SK-N-SH (cell line): ENCODE results near the gene VAPB. TPM values are rescaled to one million over a fixed set of nuclear protein-coding genes. Genes with fewer than 3 reads are reported as not detected.

Source experiments
- CTCF ChIA-PET: fragments of 300-600, 350-600 bp; formaldehyde crosslinking; extraction: SDS; loops from one replicate; lab custom pipeline; 2021; lab: Yijun Ruan, JAX
- POLR2A ChIA-PET: fragments of 350-600 bp; sonication (Branson Sonifier 250); formaldehyde crosslinking; extraction: SDS; loops from one replicate; lab custom pipeline; 2020; ENCODE audit warnings: antibody characterized with exemption, inconsistent platforms; lab: Yijun Ruan, JAX
- DNase-seq: peaks from one replicate; pipeline ENCODE4 v3.0.0; 2012
- H2AFZ ChIP-seq: fragments of 200-600 bp; sonication (generic); 2 replicates; pipeline ENCODE4 v1.8.1; 2016; ENCODE audit warnings: antibody characterized with exemption, mild to moderate bottlenecking, low read depth
- H3F3A ChIP-seq: fragments of 200-600 bp; sonication (generic); replicated peaks from 2 replicates; pipeline ENCODE3; 2016; ENCODE audit warnings: antibody characterized with exemption, mild to moderate bottlenecking; ENCODE audit not compliant: insufficient read depth
- H3K27ac ChIP-seq, 2 experiments: fragments of 200-500 bp in 1 of 2; fragments of 200-600 bp in 1 of 2; sonication (Bioruptor generic) in 1 of 2; sonication (generic), shearing (Covaris generic) in 1 of 2; 2 replicates each; pipeline versions ENCODE4 v1.5.1 to v1.6.1; 2014 to 2016; ENCODE audit warnings: low read depth in 2 of 2, inconsistent platforms in 1 of 2, low read length in 1 of 2, mild to moderate bottlenecking in 1 of 2, mixed read lengths in 1 of 2
- H3K27me3 ChIP-seq: fragments of 200-600 bp; sonication (generic), shearing (Covaris generic); 2 replicates; pipeline ENCODE4 v1.6.1; 2016; ENCODE audit warnings: mixed run types; ENCODE audit not compliant: insufficient read depth
- H3K36me3 ChIP-seq, 2 experiments: fragments of 200-500 bp in 1 of 2; fragments of 200-600 bp in 1 of 2; sonication (Bioruptor generic) in 1 of 2; sonication (generic) in 1 of 2; replicated peaks in 1 of 2; 2 replicates each; pipeline versions ENCODE3 to v1.5.1; 2014 to 2016; ENCODE audit warnings: low read length in 1 of 2, mild to moderate bottlenecking in 1 of 2; ENCODE audit not compliant: insufficient read depth in 2 of 2, control insufficient read depth in 1 of 2
- H3K4me1 ChIP-seq, 2 experiments: fragments of 200-500 bp in 1 of 2; fragments of 200-600 bp in 1 of 2; sonication (Bioruptor generic) in 1 of 2; sonication (generic), shearing (Covaris generic) in 1 of 2; 2 replicates each; pipeline versions ENCODE4 v1.5.1 to v1.6.1; 2014 to 2016; ENCODE audit warnings: low read depth in 1 of 2, low read length in 1 of 2, mixed run types in 1 of 2; ENCODE audit not compliant: insufficient read depth in 2 of 2, control insufficient read depth in 1 of 2
- H3K4me2 ChIP-seq: fragments of 200-600 bp; sonication (generic), shearing (Covaris generic); 2 replicates; pipeline ENCODE4 v1.6.1; 2017; ENCODE audit warnings: mixed run types
- H3K4me3 ChIP-seq, 2 experiments: fragments of 200-500 bp in 1 of 2; fragments of 200-600 bp in 1 of 2; sonication (Bioruptor generic) in 1 of 2; sonication (generic), shearing (Covaris generic) in 1 of 2; 2 replicates each; pipeline versions ENCODE4 v1.5.1 to v1.8.1; 2014 to 2016; ENCODE audit warnings: low read depth in 2 of 2, inconsistent platforms in 1 of 2, low read length in 1 of 2, mild to moderate bottlenecking in 1 of 2, mixed read lengths in 1 of 2, moderate library complexity in 1 of 2
- H3K79me2 ChIP-seq: fragments of 200-600 bp; sonication (generic); 2 replicates; pipeline ENCODE4 v1.8.1; 2017; ENCODE audit warnings: mild to moderate bottlenecking; ENCODE audit not compliant: insufficient read depth
- H3K9ac ChIP-seq: fragments of 200-600 bp; sonication (generic); 2 replicates; pipeline ENCODE4 v1.6.1; 2017; ENCODE audit warnings: mixed run types
- H3K9me2 ChIP-seq: fragments of 200-600 bp; sonication (generic); 2 replicates; pipeline ENCODE4 v1.6.1; 2017; ENCODE audit warnings: mixed run types
- H3K9me3 ChIP-seq: fragments of 200-600 bp; sonication (generic); 2 replicates; pipeline ENCODE4 v1.6.1; 2017; ENCODE audit warnings: mixed run types, mild to moderate bottlenecking, moderate library complexity
- H4K20me1 ChIP-seq: fragments of 200-600 bp; sonication (generic); 2 replicates; pipeline ENCODE4 v1.6.1; 2017; ENCODE audit warnings: mild to moderate bottlenecking, mixed run types; ENCODE audit not compliant: insufficient read depth
- ELF1 ChIP-seq: IDR thresholded peaks from 2 replicates; pipeline ENCODE4 v1.4.0; 2012
- EP300 ChIP-seq, 2 experiments: IDR thresholded peaks; 2 replicates each; pipeline versions ENCODE4 v1.4.0 to v1.6.1; 2012; ENCODE audit warnings: borderline replicate concordance in 1 of 2, low read depth in 1 of 2, low read length in 1 of 2
- FOSL2 ChIP-seq: IDR thresholded peaks from 2 replicates; pipeline ENCODE4 v1.4.0; 2012; ENCODE audit warnings: low read depth, mild to moderate bottlenecking, moderate library complexity, borderline replicate concordance
- FOXJ3 ChIP-seq: sonication (generic); formaldehyde crosslinking; IDR thresholded peaks from 2 replicates; pipeline ENCODE4 v1.5.1; 2020; ENCODE audit warnings: mild to moderate bottlenecking, missing genetic modification reagents
- FOXM1 ChIP-seq: IDR thresholded peaks from 2 replicates; pipeline ENCODE4 v1.4.0; 2012; ENCODE audit warnings: low read depth, mild to moderate bottlenecking
- MAX ChIP-seq: IDR thresholded peaks from 2 replicates; pipeline ENCODE4 v1.4.0; 2012; ENCODE audit warnings: low read depth
- MXI1 ChIP-seq: IDR thresholded peaks from 2 replicates; pipeline ENCODE4 v1.6.1; 2012; ENCODE audit warnings: mild to moderate bottlenecking, low read depth, low read length, improper control_type of control experiment
- NFIC ChIP-seq: IDR thresholded peaks from 2 replicates; pipeline ENCODE4 v1.4.0; 2012; ENCODE audit warnings: borderline replicate concordance
- NRF1 ChIP-seq: IDR thresholded peaks from 2 replicates; pipeline ENCODE4 v1.6.1; 2012; ENCODE audit warnings: low read depth, mild to moderate bottlenecking, low read length
- PBX3 ChIP-seq: IDR thresholded peaks from 2 replicates; pipeline ENCODE4; 2012
- RXRA ChIP-seq: IDR thresholded peaks from 2 replicates; pipeline ENCODE4 v1.4.0; 2012; ENCODE audit warnings: low read depth, mild to moderate bottlenecking, borderline replicate concordance
- SIN3A ChIP-seq: IDR thresholded peaks from 2 replicates; pipeline ENCODE4 v1.6.1; 2012; ENCODE audit warnings: low read depth, mild to moderate bottlenecking, low read length, moderate library complexity, borderline replicate concordance
- TAF1 ChIP-seq: IDR thresholded peaks from 2 replicates; pipeline ENCODE4 v1.6.1; 2012; ENCODE audit warnings: low read depth, mild to moderate bottlenecking, low read length, moderate library complexity, borderline replicate concordance
- TCF12 ChIP-seq: IDR thresholded peaks from 2 replicates; pipeline ENCODE4 v1.4.0; 2012
- TEAD4 ChIP-seq: IDR thresholded peaks from 2 replicates; pipeline ENCODE4 v1.4.0; 2012; ENCODE audit warnings: mild to moderate bottlenecking, borderline replicate concordance; ENCODE audit not compliant: insufficient read depth
- USF2 ChIP-seq: fragments of 150-350 bp; IDR thresholded peaks from 2 replicates; pipeline ENCODE4 v1.6.1; 2017; ENCODE audit warnings: antibody characterized with exemption, low read length, low read depth, borderline replicate concordance
- YY1 ChIP-seq: IDR thresholded peaks from 2 replicates; pipeline ENCODE4 v1.4.0; 2012; ENCODE audit warnings: low read depth, mild to moderate bottlenecking
- ZBTB33 ChIP-seq: IDR thresholded peaks from 2 replicates; pipeline ENCODE4 v1.4.0; 2012; ENCODE audit warnings: low read depth, borderline replicate concordance
- WGBS: methylation state at CpG from one replicate; pipeline ENCODE4 v1.1.6; 2017; ENCODE audit warnings: low lambda C conversion rate; 5-methylcytosine and 5-hydroxymethylcytosine counted together
- polyA plus RNA-seq, 3 experiments: library from polyadenylated mRNA; depleted of rRNA; stranded (reverse); fragments of >200 nt; gene quantifications; 2 replicates each; pipeline ENCODE4 v1.2.3, GENCODE V29; 2012

The VAPB gene
- polyA plus RNA-seq, 1 of the 3 experiments (the other 2 are of a cell fraction), result 16.9 TPM

GRCh38 chr20:58452667-58453255 lies 63.7 kb downstream of the VAPB start:
- H3K27ac ChIP-seq, result no peak overlapping the region; a peak in 1 of 4 replicates
- TF ChIP-seq SIN3A, result no peak
- no peak for TF ChIP-seq FOSL2
- no peak for TF ChIP-seq FOXM1
- TF ChIP-seq YY1, result no peak
- no peak for TF ChIP-seq PBX3
- TF ChIP-seq MXI1, result no peak
- no peak for TF ChIP-seq NRF1
- TF ChIP-seq TCF12, result no peak
- TF ChIP-seq ZBTB33, result no peak
- no peak for TF ChIP-seq ELF1
- TF ChIP-seq TAF1, result no peak
- TF ChIP-seq EP300 (IDR thresholded peaks at IDR 0.05; ENCODE audit: borderline replicate concordance in 1 of 2, low read depth in 1 of 2, low read length in 1 of 2), result no peak
- peaks cover 7 to 42% of the 10 kb centered on the region in 2 experiments for H3K36me3 ChIP-seq
- no peak overlapping the region for H3K9ac ChIP-seq
- peaks cover 7% of the 10 kb centered on the region; the same call in 1 of the 2 replicates for H3K9me3 ChIP-seq
- H3F3A ChIP-seq, result peaks cover 12% of the 10 kb centered on the region
- no peaks in the 10 kb centered on the region for H4K20me1 ChIP-seq
- DNase-seq, result no peak
- peaks cover 15 to 42% of the 10 kb centered on the region in 2 experiments for H3K4me1 ChIP-seq
- H2AFZ ChIP-seq, result no peak overlapping the region
- ChIA-PET CTCF (no interaction called here), POLR2A (no interaction called here)
- H3K9me2 ChIP-seq, result no peaks in the 10 kb centered on the region
- H3K4me2 ChIP-seq, result no peak overlapping the region
- H3K4me3 ChIP-seq, result no peak overlapping the region
- WGBS, result 96% methylated on average over 4 of the region's 4 CpGs
- no peaks in the 10 kb centered on the region for H3K27me3 ChIP-seq
- H3K79me2 ChIP-seq, result peaks cover 27% of the 10 kb centered on the region; the same call in 1 of the 2 replicates

- Histone ChIP-seq H3K9ac (no peak overlapping the region), H3K4me2 (no peak overlapping the region), H3F3A (peaks cover 12% of the 10 kb centered on the region), H3K9me3 (peaks cover 7% of the 10 kb centered on the region; the same call in 1 of the 2 replicates), H3K9me2 (no peaks in the 10 kb centered on the region), H4K20me1 (no peaks in the 10 kb centered on the region), H3K36me3 (peaks cover 7 to 39% of the 10 kb centered on the region in 2 experiments), H3K4me3 (no peak overlapping the region), H3K79me2 (peaks cover 22% of the 10 kb centered on the region; the same call in 1 of the 2 replicates), H3K27ac (no peak overlapping the region), H3K27me3 (no peaks in the 10 kb centered on the region), H3K4me1 (peaks cover 19 to 42% of the 10 kb centered on the region in 2 experiments; a peak in 3 of 4 replicates), H2AFZ (no peak overlapping the region)
- no peak for DNase-seq
- WGBS, result 94% methylated on average over 5 of the region's 5 CpGs
- ChIA-PET CTCF (interaction anchor here (0.8 kb wide), 1 partner anchor 10 kb away, joined by 3 read pairs; no protein-coding TSS in a partner anchor), POLR2A (no interaction called here)
- no peak for TF ChIP-seq PBX3
- TF ChIP-seq ELF1, result no peak
- TF ChIP-seq TCF12, result no peak
- no peak for TF ChIP-seq EP300 (IDR thresholded peaks at IDR 0.05; ENCODE audit: borderline replicate concordance in 1 of 2, low read depth in 1 of 2, low read length in 1 of 2)
- TF ChIP-seq NFIC, result no peak
- TF ChIP-seq FOXJ3 (CRISPR knock-in tag), result no peak
- TF ChIP-seq TEAD4, result no peak
- TF ChIP-seq RXRA, result no peak
- TF ChIP-seq USF2, result no peak
- TF ChIP-seq FOXM1, result no peak
- TF ChIP-seq TAF1, result no peak
- no peak for TF ChIP-seq YY1
- TF ChIP-seq MAX, result no peak
These were observed 64.4 kb downstream of the VAPB start for GRCh38 chr20:58453391-58453790.
